ENCODE data around the gene SYNGR2. TPM values are rescaled to one million over a fixed set of nuclear protein-coding genes. Genes with fewer than 3 reads are reported as not detected.

The SYNGR2 gene
- total RNA-seq, 1 donor from 2014 or later = 217 TPM

- Histone ChIP-seq H3K4me3 (peak overlapping the region; percentile 3), H3K36me3 (peaks cover 56% of the 10 kb centered on the region), H3K9me3 (no peaks in the 10 kb centered on the region), H3K27me3 (ENCODE audit: low read depth) (no peaks in the 10 kb centered on the region), H3K4me1 (peaks cover 58% of the 10 kb centered on the region), H3K27ac (peak overlapping the region; percentile 91)
- DNase-seq (no peak), ATAC-seq (no peak)
- intact Hi-C loops (cut with DNase I) = loop anchor here (10.0 kb wide), 1 partner anchor 49 kb away; no protein-coding TSS in a partner anchor
- no peak for TF ChIP-seq CTCF (IDR thresholded peaks at IDR 0.05)
These were observed 43.1 kb upstream of the SYNGR2 start for GRCh38 chr17:78125138-78125913.

DNA sequence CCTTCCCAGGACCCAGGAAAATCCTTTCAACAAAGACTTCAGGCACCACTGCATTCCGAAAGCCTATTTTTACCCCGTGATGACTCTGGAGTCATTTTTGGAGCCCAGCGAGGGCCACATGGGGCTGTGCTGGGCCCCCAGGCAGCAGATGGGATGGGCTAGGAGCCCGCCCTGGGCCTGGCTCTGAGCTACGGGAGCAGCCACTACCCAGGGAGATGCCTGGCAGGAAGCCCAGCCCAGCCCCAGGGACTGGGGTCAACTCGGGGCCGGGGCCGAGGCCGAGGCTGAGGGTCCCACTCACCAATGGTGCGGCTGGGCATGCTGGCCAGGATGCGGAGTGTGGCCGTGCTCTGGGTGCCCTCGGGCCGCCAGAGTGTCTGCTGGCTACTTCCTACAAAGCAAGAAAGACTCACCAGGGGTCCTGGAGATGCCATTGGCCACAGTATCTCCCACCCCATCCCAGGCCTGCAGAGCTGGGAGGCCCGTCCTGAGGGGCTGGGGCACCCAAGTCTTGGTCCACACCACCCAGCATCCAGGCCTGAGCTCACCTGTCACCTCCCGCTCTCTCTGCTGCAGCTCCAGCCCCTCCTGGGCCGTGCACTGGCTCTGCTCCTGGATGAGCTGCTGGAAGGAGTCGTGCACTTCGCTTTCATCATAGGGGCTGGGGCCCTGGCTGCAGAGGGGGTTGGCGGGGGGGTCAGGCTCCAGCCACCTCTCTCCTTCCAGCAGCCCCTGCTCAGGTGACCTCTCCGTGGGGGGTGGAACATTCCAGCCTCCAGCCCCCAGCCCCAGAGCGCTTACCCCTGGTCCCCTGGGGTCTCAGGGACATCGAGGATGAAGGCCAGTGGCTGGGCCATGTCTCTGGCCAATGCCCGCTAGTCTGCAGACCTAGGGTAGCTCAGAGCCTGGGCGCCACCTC lies 42.1 kb upstream of the SYNGR2 start:
- Histone ChIP-seq H3K9me3 (no peaks in the 10 kb centered on the region), H3K27me3 (ENCODE audit: low read depth) (no peaks in the 10 kb centered on the region), H3K27ac (peak overlapping the region; percentile 91), H3K36me3 (peaks cover 48% of the 10 kb centered on the region), H3K4me1 (peaks cover 67% of the 10 kb centered on the region), H3K4me3 (peak overlapping the region; percentile 94)
- no peak for ATAC-seq
- no peak for DNase-seq
- TF ChIP-seq CTCF (IDR thresholded peaks at IDR 0.05) = no peak
- intact Hi-C loops (cut with DNase I) = loop anchor here (10.0 kb wide), 1 partner anchor 49 kb away; no protein-coding TSS in a partner anchor

DNA sequence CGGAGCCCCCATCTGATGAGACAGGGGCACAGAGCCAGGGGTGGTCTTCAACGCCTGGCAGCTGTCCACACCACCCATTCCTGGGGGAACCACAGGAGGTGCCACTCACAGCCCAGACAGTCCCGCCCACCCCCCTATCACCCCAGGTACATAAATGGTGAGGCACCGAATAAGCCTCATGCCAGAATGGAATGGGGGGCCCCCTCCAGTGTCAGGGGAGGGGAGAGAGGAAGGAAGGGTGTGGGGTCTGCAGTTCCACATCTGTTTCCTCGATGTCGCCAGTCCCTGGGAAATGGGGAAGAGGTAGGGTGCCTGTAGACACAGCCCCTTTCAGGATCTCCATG lies 41.5 kb upstream of the SYNGR2 start:
- intact Hi-C loops (cut with DNase I) = loop anchor here (10.0 kb wide), 1 partner anchor 48 kb away; no protein-coding TSS in a partner anchor
- Histone ChIP-seq H3K36me3 (peaks cover 42% of the 10 kb centered on the region), H3K4me1 (peaks cover 73% of the 10 kb centered on the region), H3K4me3 (peak overlapping the region; percentile 94), H3K27ac (peak overlapping the region; percentile 91), H3K9me3 (no peaks in the 10 kb centered on the region), H3K27me3 (ENCODE audit: low read depth) (no peaks in the 10 kb centered on the region)
- no peak for ATAC-seq
- DNase-seq = no peak
- no peak for TF ChIP-seq CTCF (IDR thresholded peaks at IDR 0.05)

DNA sequence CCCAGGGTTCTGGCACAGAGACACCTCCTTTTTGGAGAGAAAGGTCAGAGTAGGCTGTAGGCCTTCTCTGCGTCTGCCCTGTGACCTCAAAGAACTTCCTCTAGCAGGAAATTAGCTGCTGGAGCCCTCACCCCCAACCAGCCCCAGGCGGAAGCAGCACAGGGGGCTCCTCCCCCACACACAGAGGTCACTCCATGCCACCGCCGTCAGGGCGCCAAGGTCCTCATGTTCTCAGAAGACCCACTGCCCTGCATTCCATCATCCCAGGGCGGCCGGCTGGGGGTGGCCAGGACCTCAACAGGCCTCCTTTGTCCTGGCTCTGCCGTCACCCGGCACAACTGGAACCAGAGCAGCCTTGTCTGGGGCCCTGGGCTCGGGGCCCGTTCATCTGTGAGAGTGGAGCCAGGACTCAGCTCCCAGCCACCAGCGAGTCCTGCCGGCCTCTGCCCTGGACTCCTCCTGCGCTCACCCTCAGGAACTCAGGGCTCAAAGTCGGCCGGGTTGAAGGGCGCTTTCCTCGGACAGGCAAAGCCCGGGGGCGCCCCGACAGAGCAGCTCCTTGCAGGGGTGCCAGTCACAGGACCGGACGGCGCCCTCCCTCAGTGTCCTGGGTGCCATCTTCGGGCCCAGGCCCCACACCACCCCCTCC lies 41.0 kb upstream of the SYNGR2 start:
- intact Hi-C loops (cut with DNase I) = loop anchor here (10.0 kb wide), 1 partner anchor 47 kb away; no protein-coding TSS in a partner anchor
- Histone ChIP-seq H3K9me3 (no peaks in the 10 kb centered on the region), H3K36me3 (peaks cover 37% of the 10 kb centered on the region), H3K27me3 (ENCODE audit: low read depth) (no peaks in the 10 kb centered on the region), H3K4me1 (peaks cover 74% of the 10 kb centered on the region), H3K27ac (peak overlapping the region; percentile 91), H3K4me3 (peak overlapping the region; percentile 94)
- DNase-seq (peak; percentile 90), ATAC-seq (peak; percentile 43 to 60)
- no peak for TF ChIP-seq CTCF (IDR thresholded peaks at IDR 0.05)
